Kidney capillary endothelial cell (primary cell): Measurements from ENCODE around the gene LSAMP.
"Not testable (repeated sequence)": the region's sequence is repeated elsewhere in the genome, so short reads cannot be mapped to it uniquely, and the experiment has no call there.

ENCODE experiments used
- DNase-seq: peaks from one replicate; pipeline ENCODE4 v3.0.0-alpha.2; 2018; ENCODE audit warnings: low spot score

The LSAMP gene

GRCh38 chr3:116240261-116240660 lies 205.0 kb downstream of the LSAMP start:
- no peak for DNase-seq

GRCh38 chr3:116238846-116239565 lies 206.3 kb downstream of the LSAMP start:
- DNase-seq, result no peak

- no peak for DNase-seq
These were observed 211.5 kb downstream of the LSAMP start for GRCh38 chr3:116233711-116234357.

GRCh38 chr3:116230431-116231020 lies 214.8 kb downstream of the LSAMP start:
- no peak for DNase-seq

- DNase-seq, result no peak
These were observed 219.0 kb downstream of the LSAMP start for GRCh38 chr3:116226266-116226665.

- no peak for DNase-seq
These were observed 228.5 kb downstream of the LSAMP start for GRCh38 chr3:116216761-116217160.

- no peak for DNase-seq
These were observed 233.4 kb downstream of the LSAMP start for GRCh38 chr3:116211901-116212300.

GRCh38 chr3:116208830-116209229 lies 236.5 kb downstream of the LSAMP start:
- not testable (repeated sequence) for DNase-seq

- no peak for DNase-seq
These were observed 244.2 kb downstream of the LSAMP start for GRCh38 chr3:116200956-116201690.

GRCh38 chr3:116199063-116199462 lies 246.2 kb downstream of the LSAMP start:
- no peak for DNase-seq

GRCh38 chr3:116198087-116198486 lies 247.2 kb downstream of the LSAMP start:
- DNase-seq, result no peak

GRCh38 chr3:116192464-116192863 lies 252.8 kb downstream of the LSAMP start:
- DNase-seq, result no peak

GRCh38 chr3:116191409-116191808 lies 253.9 kb downstream of the LSAMP start:
- no peak for DNase-seq

- no peak for DNase-seq
These were observed 255.2 kb downstream of the LSAMP start for GRCh38 chr3:116190095-116190494.

GRCh38 chr3:116188231-116188785 lies 257.0 kb downstream of the LSAMP start:
- DNase-seq, result no peak

GRCh38 chr3:116186049-116186448 lies 259.2 kb downstream of the LSAMP start:
- no peak for DNase-seq

GRCh38 chr3:116181159-116181558 lies 264.1 kb downstream of the LSAMP start:
- DNase-seq, result no peak

- DNase-seq, result no peak
These were observed 266.2 kb downstream of the LSAMP start for GRCh38 chr3:116179091-116179490.

GRCh38 chr3:116176974-116177555 lies 268.2 kb downstream of the LSAMP start:
- DNase-seq, result no peak

GRCh38 chr3:116166121-116166520 lies 279.2 kb downstream of the LSAMP start:
- DNase-seq, result no peak

- DNase-seq, result no peak
These were observed 279.6 kb downstream of the LSAMP start for GRCh38 chr3:116165641-116166040.

- DNase-seq, result no peak
These were observed 280.2 kb downstream of the LSAMP start for GRCh38 chr3:116165135-116165534.
